ENCODE data around the gene CZIB.

CZIB gene

DNA sequence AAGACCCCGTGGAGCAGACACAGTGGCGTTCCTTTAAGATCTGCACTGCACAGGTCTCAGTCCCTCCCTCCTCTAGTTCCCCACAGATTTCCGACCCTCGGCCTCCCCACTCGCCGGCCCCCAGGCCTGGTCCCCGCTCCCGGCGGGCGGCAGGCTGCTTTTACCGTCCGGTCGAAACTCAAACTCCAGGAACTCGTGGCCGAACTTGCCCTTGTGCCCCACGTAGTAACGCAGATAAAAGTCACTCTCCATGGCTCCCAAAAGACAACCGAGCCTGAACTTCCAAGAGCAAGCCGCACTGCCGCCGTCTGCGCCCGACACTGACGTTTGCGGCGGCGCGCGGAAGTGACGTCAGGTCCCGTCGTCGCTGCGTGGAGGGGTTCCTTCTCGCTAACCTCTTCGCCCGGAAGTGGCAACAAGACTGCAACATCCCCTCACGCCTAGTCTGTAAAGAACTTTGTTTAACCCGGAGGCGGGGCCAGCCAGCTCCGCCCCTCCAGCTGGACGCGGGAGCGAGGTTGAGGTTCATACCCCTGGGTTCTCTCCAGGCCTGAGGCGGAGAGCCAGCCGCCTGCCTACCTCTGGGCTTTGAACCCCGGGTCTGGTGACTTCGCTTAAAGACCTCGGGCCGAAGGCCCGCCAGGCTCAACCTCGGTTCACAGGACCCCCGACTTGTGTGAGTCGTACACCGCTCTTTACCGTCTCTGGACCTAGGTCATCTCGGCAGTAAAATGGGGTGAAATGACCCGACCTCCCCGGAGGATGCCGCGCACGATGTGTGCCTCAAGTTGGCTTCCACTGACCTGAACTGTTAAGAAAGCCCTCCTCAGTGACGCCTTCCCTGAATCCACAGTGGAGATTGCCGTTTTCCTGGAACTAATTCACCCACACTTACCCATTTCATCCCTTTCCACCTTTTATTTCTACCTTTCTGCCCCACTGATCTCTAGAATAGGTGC lies 18.0 kb upstream of the CZIB start, which contains the start of gene MAGOH:
Gene MAGOH (minus strand): TSS at position 322 of the 959 bp plus-strand sequence. CDS start 70 bp downstream, at position 252.
- DNase-seq (ENCODE audit: insufficient read length, low spot score) (peak; percentile 93), FAIRE-seq (peak; percentile 63)
- TF ChIP-seq, protein P1, sequence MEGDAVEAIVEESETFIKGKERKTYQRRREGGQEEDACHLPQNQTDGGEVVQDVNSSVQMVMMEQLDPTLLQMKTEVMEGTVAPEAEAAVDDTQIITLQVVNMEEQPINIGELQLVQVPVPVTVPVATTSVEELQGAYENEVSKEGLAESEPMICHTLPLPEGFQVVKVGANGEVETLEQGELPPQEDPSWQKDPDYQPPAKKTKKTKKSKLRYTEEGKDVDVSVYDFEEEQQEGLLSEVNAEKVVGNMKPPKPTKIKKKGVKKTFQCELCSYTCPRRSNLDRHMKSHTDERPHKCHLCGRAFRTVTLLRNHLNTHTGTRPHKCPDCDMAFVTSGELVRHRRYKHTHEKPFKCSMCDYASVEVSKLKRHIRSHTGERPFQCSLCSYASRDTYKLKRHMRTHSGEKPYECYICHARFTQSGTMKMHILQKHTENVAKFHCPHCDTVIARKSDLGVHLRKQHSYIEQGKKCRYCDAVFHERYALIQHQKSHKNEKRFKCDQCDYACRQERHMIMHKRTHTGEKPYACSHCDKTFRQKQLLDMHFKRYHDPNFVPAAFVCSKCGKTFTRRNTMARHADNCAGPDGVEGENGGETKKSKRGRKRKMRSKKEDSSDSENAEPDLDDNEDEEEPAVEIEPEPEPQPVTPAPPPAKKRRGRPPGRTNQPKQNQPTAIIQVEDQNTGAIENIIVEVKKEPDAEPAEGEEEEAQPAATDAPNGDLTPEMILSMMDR (IDR thresholded peaks at IDR 0.05; ENCODE audit: insufficient read depth, missing control alignments) = no peak

DNA sequence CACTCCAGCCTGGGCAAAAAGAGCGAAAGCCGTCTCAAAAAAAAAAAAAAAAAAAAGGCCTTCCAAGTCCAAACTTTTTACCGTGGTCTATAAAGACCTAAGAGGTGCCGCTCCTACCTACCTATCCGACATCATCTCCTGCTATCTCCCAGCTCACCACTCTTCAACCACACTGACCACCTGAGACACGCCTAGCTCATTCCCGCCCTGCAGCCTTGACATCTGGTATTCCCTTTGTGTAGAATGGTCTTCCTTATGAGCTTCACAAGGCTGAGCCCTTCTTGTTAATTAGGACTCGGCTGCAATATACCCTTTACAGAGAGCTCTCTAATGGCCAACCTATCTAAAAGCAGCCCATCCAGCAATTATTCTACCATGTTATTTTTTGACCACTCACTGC lies 17.2 kb upstream of the CZIB start:
- DNase-seq (ENCODE audit: insufficient read length, low spot score) (no peak), FAIRE-seq (no peak)
- TF ChIP-seq, protein P1 (IDR thresholded peaks at IDR 0.05; ENCODE audit: insufficient read depth, missing control alignments) = no peak

DNA sequence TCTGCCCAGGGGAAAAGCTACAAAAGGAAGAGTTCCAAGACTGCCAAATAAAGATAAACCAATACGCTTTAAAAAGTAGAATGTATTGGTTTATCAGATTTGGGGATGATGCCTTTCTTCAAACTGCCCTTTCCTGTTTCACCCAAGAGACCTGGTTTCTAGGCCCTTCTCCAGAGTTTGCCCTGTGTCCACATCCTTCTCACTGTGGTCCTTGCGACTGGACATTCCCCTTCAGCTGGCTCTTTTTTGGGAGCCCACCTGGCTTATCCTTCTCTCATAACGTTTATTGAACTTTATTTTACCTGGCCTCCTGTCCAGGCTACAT lies 490 bp upstream of the CZIB start:
- no peak for FAIRE-seq
- TF ChIP-seq, protein P1 (IDR thresholded peaks at IDR 0.05; ENCODE audit: insufficient read depth, missing control alignments) = no peak
- no peak for DNase-seq (ENCODE audit: insufficient read length, low spot score)

DNA sequence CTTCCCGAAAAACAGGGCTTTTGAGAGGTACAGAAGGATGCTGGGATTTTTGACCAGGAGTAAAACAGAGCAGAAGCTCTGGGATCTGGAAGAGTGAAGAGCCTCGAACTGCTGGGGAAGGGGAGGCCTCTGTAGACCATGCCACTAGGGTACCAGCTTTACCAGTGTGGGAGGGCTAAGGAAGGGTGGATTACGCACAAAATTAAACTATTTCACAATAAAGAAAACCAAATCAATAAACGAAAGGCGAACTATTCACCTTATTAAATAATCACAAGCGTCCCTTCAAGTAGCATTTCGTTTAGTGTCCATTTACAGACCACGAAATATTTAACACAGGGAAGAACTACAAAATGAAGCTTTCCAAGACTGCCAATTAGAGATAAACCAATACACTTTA lies 723 bp downstream of the CZIB start:
- TF ChIP-seq, protein P1 (IDR thresholded peaks at IDR 0.05; ENCODE audit: insufficient read depth, missing control alignments) = no peak

DNA sequence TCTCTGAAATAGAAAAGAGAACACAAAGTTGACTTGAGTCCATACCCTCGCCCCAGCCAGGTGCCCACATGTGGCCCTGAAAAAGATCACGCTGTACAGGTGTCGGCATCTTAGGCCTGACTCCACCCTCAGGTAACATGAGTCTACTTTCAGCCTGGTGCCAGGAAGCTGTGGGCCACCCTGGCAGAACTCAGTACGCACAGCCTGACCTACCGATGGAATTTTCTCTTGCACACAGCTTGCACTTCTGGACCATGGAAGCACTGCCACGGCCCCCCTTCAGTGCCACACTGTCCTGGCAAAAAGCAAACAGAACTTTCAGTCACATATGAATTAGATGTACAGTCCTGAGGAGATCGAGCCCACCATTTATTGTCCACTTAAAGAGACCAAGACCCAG lies 2.2 kb downstream of the CZIB start:
- TF ChIP-seq, protein P1 (IDR thresholded peaks at IDR 0.05; ENCODE audit: insufficient read depth, missing control alignments) = no peak
- FAIRE-seq = no peak

More for the DNA sequence above, 723 bp downstream of the CZIB start:
- DNase-seq (ENCODE audit: insufficient read length, low spot score) (no peak), FAIRE-seq (no peak)

DNA sequence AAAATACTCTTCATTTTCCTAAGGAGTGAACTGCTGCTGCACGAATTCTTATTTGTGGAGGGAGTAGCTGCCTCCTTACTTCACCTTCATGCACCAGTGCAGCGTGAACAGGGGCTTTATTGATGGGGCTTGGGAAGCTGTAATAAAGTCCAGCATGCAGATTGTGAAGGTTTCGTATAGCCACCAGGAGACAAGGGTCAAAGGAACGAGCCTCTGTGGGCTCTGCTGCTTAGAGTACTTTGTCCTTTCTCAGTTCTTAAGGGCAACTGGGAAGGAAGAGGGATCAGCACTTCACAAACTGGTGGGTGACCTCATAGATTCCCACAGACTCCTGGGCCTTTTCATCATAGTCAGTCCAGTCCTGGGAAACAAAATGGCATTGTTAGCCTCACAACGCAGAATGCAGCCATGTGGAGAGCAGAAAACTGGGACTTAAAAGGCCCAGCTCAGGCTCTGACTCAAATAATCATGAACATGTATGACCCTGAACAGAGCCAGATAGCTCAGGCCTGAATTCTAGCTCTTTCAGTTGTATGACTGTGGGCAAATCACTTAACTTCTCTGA lies 6.0 kb downstream of the CZIB start:
- TF ChIP-seq, protein P1 (IDR thresholded peaks at IDR 0.05; ENCODE audit: insufficient read depth, missing control alignments) = no peak
- FAIRE-seq (no peak), DNase-seq (ENCODE audit: insufficient read length, low spot score) (no peak)

More for the DNA sequence above, 2.2 kb downstream of the CZIB start:
- DNase-seq (ENCODE audit: insufficient read length, low spot score) = no peak

DNA sequence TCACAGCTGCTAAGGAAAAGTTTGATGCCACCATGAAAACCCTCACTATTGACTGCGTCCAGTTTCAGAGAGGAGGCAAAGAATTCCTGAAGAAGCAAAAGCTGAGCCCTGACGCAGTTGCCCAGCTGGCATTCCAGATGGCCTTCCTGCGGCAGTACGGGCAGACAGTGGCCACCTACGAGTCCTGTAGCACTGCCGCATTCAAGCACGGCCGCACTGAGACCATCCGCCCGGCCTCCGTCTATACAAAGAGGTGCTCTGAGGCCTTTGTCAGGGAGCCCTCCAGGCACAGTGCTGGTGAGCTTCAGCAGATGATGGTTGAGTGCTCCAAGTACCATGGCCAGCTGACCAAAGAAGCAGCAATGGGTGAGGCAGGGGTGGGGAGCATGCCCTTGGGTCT lies 9.5 kb downstream of the CZIB start:
- DNase-seq (ENCODE audit: insufficient read length, low spot score) = no peak
- no peak for FAIRE-seq
- TF ChIP-seq, protein P1 (IDR thresholded peaks at IDR 0.05; ENCODE audit: insufficient read depth, missing control alignments) = no peak

All from D721Med (cell line).